HCT116 (cell line): Measurements from ENCODE around the gene HOGA1. TPM values are rescaled to one million over a fixed set of nuclear protein-coding genes. Genes with fewer than 3 reads are reported as not detected.

Experiments used
- ATAC-seq: fragments of 200-7000 bp; cut with Tn5 transposase; 2 replicates; pipeline ENCODE4 v1.9.1; 2020; ENCODE audit warnings: mild to moderate bottlenecking, moderate library complexity
- BruUV-seq: library from RNA; stranded (reverse); fragments of 400-500 nt; replicated peaks from 2 replicates; lab custom pipeline; 2021; lab: Mats Ljungman, UMichigan
- CTCF ChIA-PET: fragments of 300-600 bp; sonication (Branson Sonifier 250); formaldehyde crosslinking; loops from one replicate; lab custom pipeline; 2021; ENCODE audit warnings: antibody characterized with exemption; lab: Charles Lee
- POLR2A ChIA-PET: fragments of 300-600, 350-600 bp; sonication (Branson Sonifier 250); formaldehyde crosslinking; loops from one replicate; lab custom pipeline; 2021; ENCODE audit warnings: antibody characterized with exemption; lab: Charles Lee
- RAD21 ChIA-PET, 2 experiments: fragments of 300-600 bp; sonication (Branson Sonifier 250); formaldehyde crosslinking; loops; one replicate each; lab custom pipeline; 2023; ENCODE audit warnings: low total read pairs in 2 of 2; ENCODE audit not compliant: uncharacterized antibody in 2 of 2, unreplicated experiment in 2 of 2, low non-redundant PET in 1 of 2; lab: Charles Lee
- DNase-seq: peaks from one replicate; pipeline ENCODE4 v3.0.0-alpha.2; 2010; ENCODE audit warnings: low read depth, low spot score
- H2AFZ ChIP-seq: fragments of 200-600 bp; shearing (Covaris generic), sonication (generic); 2 replicates; pipeline ENCODE4 v1.6.1; 2017; ENCODE audit warnings: low read depth, mixed run types, mixed read lengths, antibody characterized with exemption, low read length; ENCODE audit not compliant: poor library complexity, severe bottlenecking
- H3K27ac ChIP-seq: 2 replicates; pipeline ENCODE4 v1.5.1; 2012; ENCODE audit warnings: low read depth, low read length
- H3K27me3 ChIP-seq: fragments of 200-600 bp; sonication (generic); 2 replicates; pipeline ENCODE4 v1.6.1; 2016; ENCODE audit warnings: mixed run types, low read length, mixed read lengths; ENCODE audit not compliant: insufficient read depth
- H3K36me3 ChIP-seq, 2 experiments: fragments of 200-500 bp in 1 of 2; fragments of 200-600 bp in 1 of 2; sonication (Bioruptor generic) in 1 of 2; sonication (generic) in 1 of 2; 2 replicates each; pipeline versions ENCODE4 v1.5.1 to v1.6.1; 2014 to 2016; ENCODE audit warnings: low read length in 2 of 2, inconsistent platforms in 1 of 2, mixed read lengths in 1 of 2, mixed run types in 1 of 2; ENCODE audit not compliant: insufficient read depth in 2 of 2, control insufficient read depth in 1 of 2
- H3K4me1 ChIP-seq, 2 experiments: fragments of 200-600 bp in 1 of 2; sonication (generic) in 1 of 2; 2 replicates each; pipeline versions ENCODE4 v1.5.1 to v1.6.1; 2012 to 2017; ENCODE audit warnings: low read length in 2 of 2, inconsistent platforms in 1 of 2, mild to moderate bottlenecking in 1 of 2, mixed read lengths in 1 of 2, mixed run types in 1 of 2, moderate library complexity in 1 of 2; ENCODE audit not compliant: insufficient read depth in 2 of 2, control insufficient read depth in 1 of 2
- H3K4me2 ChIP-seq: fragments of 200-600 bp; sonication (generic); 2 replicates; pipeline ENCODE4 v1.6.1; 2017; ENCODE audit warnings: mixed run types, low read length, mixed read lengths
- H3K4me3 ChIP-seq, 2 experiments: fragments of 200-600 bp in 1 of 2; sonication (generic) in 1 of 2; replicated peaks in 1 of 2; 2 replicates each; pipeline ENCODE4 v1.5.1; 2011 to 2016; ENCODE audit warnings: low read length in 2 of 2, control low read depth in 1 of 2, low read depth in 1 of 2, mild to moderate bottlenecking in 1 of 2, mixed read lengths in 1 of 2, mixed run types in 1 of 2
- H3K79me2 ChIP-seq: fragments of 200-600 bp; sonication (generic); 2 replicates; pipeline ENCODE4 v1.6.1; 2017; ENCODE audit warnings: mild to moderate bottlenecking, mixed run types, low read length, moderate library complexity, mixed read lengths; ENCODE audit not compliant: insufficient read depth
- H3K9ac ChIP-seq: fragments of 200-600 bp; sonication (generic); 2 replicates; pipeline ENCODE4 v1.6.1; 2016; ENCODE audit warnings: low read length, mixed read lengths
- H3K9me2 ChIP-seq: fragments of 200-600 bp; sonication (generic), shearing (Covaris generic); 2 replicates; pipeline ENCODE4 v1.6.1; 2017; ENCODE audit warnings: mixed run types, mild to moderate bottlenecking, moderate library complexity; ENCODE audit not compliant: insufficient read depth
- H3K9me3 ChIP-seq, 2 experiments: fragments of 200-500 bp in 1 of 2; fragments of 200-600 bp in 1 of 2; sonication (Bioruptor generic) in 1 of 2; sonication (generic) in 1 of 2; 2 replicates each; pipeline ENCODE4 v1.6.1; 2014 to 2017; ENCODE audit warnings: low read length in 2 of 2, mixed read lengths in 2 of 2, inconsistent platforms in 1 of 2, low read depth in 1 of 2, mild to moderate bottlenecking in 1 of 2, mixed run types in 1 of 2, moderate library complexity in 1 of 2; ENCODE audit not compliant: control insufficient read depth in 1 of 2, insufficient read depth in 1 of 2
- H4K20me1 ChIP-seq: fragments of 200-600 bp; sonication (generic), shearing (Covaris generic); 2 replicates; pipeline ENCODE4 v1.6.1; 2017; ENCODE audit warnings: mixed run types, mild to moderate bottlenecking, moderate library complexity; ENCODE audit not compliant: insufficient read depth
- ATF3 ChIP-seq: IDR thresholded peaks from 2 replicates; pipeline ENCODE4 v1.6.1; 2012
- CBX3 ChIP-seq: IDR thresholded peaks from 2 replicates; pipeline ENCODE4 v1.6.1; 2012; ENCODE audit warnings: low read depth
- CEBPB ChIP-seq: IDR thresholded peaks from 2 replicates; pipeline ENCODE4 v1.6.1; 2012; ENCODE audit warnings: low read depth
- CTCF ChIP-seq, 3 experiments: fragments of 200-600 bp in 1 of 3; sonication (generic) in 1 of 3; IDR thresholded peaks in 2 of 3; conservative IDR thresholded peaks in 1 of 3; 2 replicates each; pipeline ENCODE4 v1.5.1; 2012 to 2017; ENCODE audit warnings: low read depth in 2 of 3, low read length in 2 of 3, antibody characterized with exemption in 1 of 3, borderline replicate concordance in 1 of 3, control low read depth in 1 of 3, mild to moderate bottlenecking in 1 of 3, mixed read lengths in 1 of 3, mixed run types in 1 of 3, moderate library complexity in 1 of 3; ENCODE audit not compliant: insufficient read depth in 1 of 3
- EZH2 ChIP-seq: fragments of 200-600 bp; sonication (generic); IDR thresholded peaks from 2 replicates; pipeline ENCODE4 v1.6.1; 2017; ENCODE audit warnings: antibody characterized with exemption, mixed run types
- EZH2phosphoT487 ChIP-seq: fragments of 200-600 bp; IDR thresholded peaks from 2 replicates; pipeline ENCODE4 v1.6.1; 2018; ENCODE audit warnings: antibody characterized with exemption, borderline replicate concordance
- JUND ChIP-seq: IDR thresholded peaks from 2 replicates; pipeline ENCODE4 v1.6.1; 2012
- MAX ChIP-seq: IDR thresholded peaks from 2 replicates; pipeline ENCODE4 v1.6.1; 2012
- POLR2AphosphoS5 ChIP-seq: IDR thresholded peaks from 2 replicates; pipeline ENCODE4 v1.6.1; 2011; ENCODE audit warnings: mild to moderate bottlenecking, low read depth, low read length, moderate library complexity
- RAD21 ChIP-seq: IDR thresholded peaks from 2 replicates; pipeline ENCODE4 v1.6.1; 2012; ENCODE audit warnings: low read depth, mild to moderate bottlenecking
- SIN3A ChIP-seq: IDR thresholded peaks from 2 replicates; pipeline ENCODE4 v1.6.1; 2012; ENCODE audit warnings: low read depth
- SP1 ChIP-seq: IDR thresholded peaks from 2 replicates; pipeline ENCODE4 v1.6.1; 2012; ENCODE audit warnings: low read depth
- TCF7L2 ChIP-seq: IDR thresholded peaks from 2 replicates; pipeline ENCODE4 v1.7.0; 2011; ENCODE audit warnings: borderline replicate concordance, inconsistent platforms; ENCODE audit not compliant: insufficient read depth, insufficient read length; ENCODE audit errors: extremely low read depth
- YY1 ChIP-seq: IDR thresholded peaks from 2 replicates; pipeline ENCODE4 v1.6.1; 2011; ENCODE audit warnings: low read length, low read depth, moderate library complexity, mild to moderate bottlenecking; ENCODE audit not compliant: insufficient replicate concordance; ENCODE audit errors: extremely low read depth
- ZBTB33 ChIP-seq: IDR thresholded peaks from 2 replicates; pipeline ENCODE4 v1.6.1; 2011; ENCODE audit warnings: mild to moderate bottlenecking, low read length, moderate library complexity; ENCODE audit not compliant: insufficient replicate concordance; ENCODE audit errors: extremely low read depth
- ZFX ChIP-seq: fragments of 450-650 bp; IDR thresholded peaks from 2 replicates; pipeline ENCODE4 v1.6.1; 2017
- ZNF274 ChIP-seq: fragments of 200-500 bp; sonication (Bioruptor generic); IDR thresholded peaks from 2 replicates; pipeline ENCODE4 v1.6.1; 2014; ENCODE audit warnings: mild to moderate bottlenecking, low read depth, low read length, inconsistent platforms
- intact Hi-C: fragments of 100-400 bp; cut with micrococcal nuclease; formaldehyde crosslinking; loops from 2 replicates; pipeline ENCODE4 v1.10.0; 2022
- total RNA-seq: library from RNA; stranded (reverse); gene quantifications from one replicate; pipeline ENCODE4 v1.2.1, GENCODE V29; 2021; ENCODE audit not compliant: unreplicated experiment

Gene HOGA1
- total RNA-seq, 1 experiment from 2014 or later = 1.6 TPM

- TF ChIP-seq CTCF (IDR thresholded peaks at IDR 0.05 in 2 of 3, conservative IDR thresholded peaks at IDR 0.05 in 1 of 3; ENCODE audit: borderline replicate concordance in 1 of 3, insufficient read depth in 1 of 3, low read depth in 2 of 3, low read length in 2 of 3) = no peak
Measured at GRCh38 chr10:97546456-97547270, 37.5 kb upstream of the HOGA1 start (continued).

- BruUV-seq = no TSS peak
- Histone ChIP-seq H3K79me2 (peaks cover 6% of the 10 kb centered on the region; the same call in 1 of the 2 replicates), H3K4me3 (no peak overlapping the region), H3K27ac (no peak overlapping the region), H3K4me1 (peaks cover 29 to 46% of the 10 kb centered on the region in 2 experiments), H3K9ac (no peak overlapping the region), H3K9me2 (no peaks in the 10 kb centered on the region), H3K27me3 (no peaks in the 10 kb centered on the region), H3K36me3 (no peaks in the 10 kb centered on the region), H2AFZ (no peak overlapping the region), H3K4me2 (no peak overlapping the region), H4K20me1 (no peaks in the 10 kb centered on the region), H3K9me3 (no peaks in the 10 kb centered on the region)
- CTCF ChIA-PET = interaction anchor here (1.4 kb wide), 1 partner anchor 24 kb away, joined by 4 read pairs; no protein-coding TSS in a partner anchor
- no peak for ATAC-seq
- intact Hi-C loops = no loop called here
- RAD21 ChIA-PET = no interaction called here
- DNase-seq = no peak
- POLR2A ChIA-PET = no interaction called here
- TF ChIP-seq SP1 (no peak), SIN3A (no peak), ZBTB33 (no peak), ZNF274 (no peak), EZH2 (no peak), ZFX (no peak), JUND (no peak), CBX3 (no peak), CTCF (IDR thresholded peaks at IDR 0.05 in 2 of 3, conservative IDR thresholded peaks at IDR 0.05 in 1 of 3; ENCODE audit: borderline replicate concordance in 1 of 3, insufficient read depth in 1 of 3, low read depth in 2 of 3, low read length in 2 of 3) (no peak), RAD21 (no peak), CEBPB (no peak), MAX (no peak), ATF3 (no peak), EZH2phosphoT487 (no peak), TCF7L2 (no peak), POLR2AphosphoS5 (no peak), YY1 (no peak)
Measured at GRCh38 chr10:97547271-97547600, 37.0 kb upstream of the HOGA1 start.
